Measurements from ENCODE around the gene RAD51AP1. TPM values are rescaled to one million over a fixed set of nuclear protein-coding genes. Genes with fewer than 3 reads are reported as not detected.

The RAD51AP1 gene
- total RNA-seq, 1 donor from 2014 or later: 3.4 TPM

DNA sequence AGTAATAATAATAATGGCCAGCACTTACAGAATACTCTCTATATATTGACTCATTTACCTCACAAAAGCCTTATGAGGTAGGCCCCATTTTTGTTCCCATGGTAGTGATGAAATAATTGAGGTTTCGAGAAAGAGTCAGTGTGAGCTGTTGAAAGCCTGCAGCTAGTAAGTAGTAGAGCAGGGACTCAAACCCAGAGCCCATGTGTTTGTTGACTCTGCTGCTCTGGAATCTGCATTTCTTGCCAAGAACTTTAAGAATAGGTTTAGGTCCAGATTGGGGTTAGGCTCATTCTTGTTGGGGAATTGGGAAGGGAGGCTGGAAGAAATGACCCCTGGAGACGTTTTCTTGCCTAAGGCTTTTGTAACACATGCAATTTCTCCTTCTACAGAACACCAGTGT is 51.3 kb downstream of the RAD51AP1 start:
- DNase-seq (ENCODE audit: low spot score): no peak

DNA sequence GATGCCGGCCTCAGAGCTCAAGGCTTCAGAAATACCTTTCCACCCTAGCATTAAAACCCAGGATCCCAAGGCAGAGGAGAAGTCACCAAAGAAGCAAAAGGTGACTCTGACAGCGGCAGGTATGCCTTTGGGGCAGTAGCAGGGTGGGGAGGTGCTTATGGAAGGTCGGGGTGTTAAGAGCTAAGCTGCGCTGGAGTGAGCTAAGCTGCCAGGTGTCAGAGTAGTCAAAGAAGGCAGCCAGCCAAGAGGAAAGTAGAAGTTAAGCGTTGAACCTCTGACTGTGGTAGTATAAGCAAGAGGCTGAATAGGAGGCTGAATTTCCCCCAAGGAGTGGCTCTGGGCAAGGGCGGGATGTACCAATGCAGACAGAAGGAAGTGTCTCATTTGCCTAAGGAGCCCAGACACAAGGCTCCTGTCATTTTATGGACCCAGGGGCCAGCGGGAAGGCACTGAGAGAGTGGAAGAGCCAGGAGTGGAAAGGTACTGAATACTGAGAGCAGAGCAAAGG is 52.5 kb downstream of the RAD51AP1 start:
- DNase-seq (ENCODE audit: low spot score): no peak

DNA sequence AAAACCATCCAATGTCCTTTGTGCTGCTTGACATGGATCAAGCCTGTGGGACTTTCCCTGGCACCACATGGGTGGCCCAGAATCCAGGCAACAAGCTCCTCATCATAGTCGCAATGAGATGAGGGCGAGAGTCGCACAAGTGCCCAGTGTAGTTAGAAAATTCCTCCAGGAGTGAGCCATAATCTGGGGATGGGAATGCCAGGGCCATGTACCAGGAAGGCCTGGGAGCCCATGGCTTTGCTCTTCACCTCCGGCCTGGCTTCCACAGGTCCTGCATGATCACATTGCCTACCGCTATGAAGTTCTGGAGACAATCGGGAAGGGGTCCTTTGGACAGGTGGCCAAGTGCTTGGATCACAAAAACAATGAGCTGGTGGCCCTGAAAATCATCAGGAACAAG is 57.2 kb downstream of the RAD51AP1 start:
- DNase-seq (ENCODE audit: low spot score): no peak

DNA sequence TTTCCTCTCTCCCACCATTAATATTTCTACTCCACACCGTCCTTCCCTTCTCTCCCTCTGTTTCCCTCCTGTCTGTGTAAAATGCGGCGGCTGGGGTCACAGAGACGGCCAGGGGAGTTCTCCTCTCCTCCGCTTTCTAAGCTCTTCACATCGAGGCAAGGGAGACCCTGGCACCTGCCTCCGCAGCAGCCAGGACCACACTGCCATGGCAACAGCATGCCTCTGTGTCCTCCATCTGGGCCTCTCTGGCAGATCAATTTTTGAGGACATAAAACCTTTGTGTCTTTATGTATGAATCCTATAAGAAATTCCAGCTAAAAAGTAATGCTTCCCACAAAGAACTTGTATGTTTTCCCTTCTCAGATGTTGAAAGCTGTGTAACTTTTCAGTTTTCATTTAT is 64.7 kb downstream of the RAD51AP1 start:
- DNase-seq (ENCODE audit: low spot score): no peak

DNA sequence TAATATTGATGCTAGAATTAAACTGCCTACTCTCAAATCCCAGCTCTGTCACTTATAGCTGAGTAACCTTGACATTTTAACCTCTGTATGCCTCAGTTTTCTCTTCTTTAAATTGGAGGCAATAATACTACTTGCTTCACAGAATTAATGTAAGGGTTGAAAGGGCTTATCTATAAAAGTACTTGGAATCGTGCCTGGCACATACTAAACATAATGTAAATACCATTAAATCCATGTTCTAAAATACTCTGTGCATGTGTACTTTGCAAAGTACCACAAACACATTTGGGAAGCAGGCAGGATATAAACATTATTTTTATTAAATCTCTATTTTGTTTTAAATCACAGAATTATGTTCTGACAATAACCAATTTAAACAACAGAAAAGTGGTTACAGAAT is 65.3 kb downstream of the RAD51AP1 start:
- DNase-seq (ENCODE audit: low spot score): no peak

DNA sequence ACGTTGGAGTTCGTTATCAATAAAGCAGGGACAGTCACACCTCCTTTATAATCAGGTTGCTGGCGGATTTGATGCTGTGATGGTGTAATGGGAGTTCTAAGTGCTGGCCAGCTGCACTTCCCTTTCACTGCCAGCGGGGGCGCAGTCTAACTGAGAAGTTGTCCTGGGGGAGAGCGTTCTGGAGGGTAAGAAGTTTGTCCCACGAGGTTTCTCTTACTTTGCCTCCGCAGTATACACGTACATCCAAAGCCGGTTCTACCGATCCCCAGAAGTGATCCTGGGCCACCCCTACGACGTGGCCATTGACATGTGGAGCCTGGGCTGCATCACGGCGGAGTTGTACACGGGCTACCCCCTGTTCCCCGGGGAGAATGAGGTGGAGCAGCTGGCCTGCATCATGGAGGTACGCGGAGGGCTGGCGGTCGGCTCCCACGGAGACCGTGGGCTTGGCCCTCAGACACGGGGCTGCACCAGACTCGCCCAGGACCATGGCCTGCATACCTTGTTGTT is 66.0 kb downstream of the RAD51AP1 start:
- peak; percentile 91 for DNase-seq (ENCODE audit: low spot score)

DNA sequence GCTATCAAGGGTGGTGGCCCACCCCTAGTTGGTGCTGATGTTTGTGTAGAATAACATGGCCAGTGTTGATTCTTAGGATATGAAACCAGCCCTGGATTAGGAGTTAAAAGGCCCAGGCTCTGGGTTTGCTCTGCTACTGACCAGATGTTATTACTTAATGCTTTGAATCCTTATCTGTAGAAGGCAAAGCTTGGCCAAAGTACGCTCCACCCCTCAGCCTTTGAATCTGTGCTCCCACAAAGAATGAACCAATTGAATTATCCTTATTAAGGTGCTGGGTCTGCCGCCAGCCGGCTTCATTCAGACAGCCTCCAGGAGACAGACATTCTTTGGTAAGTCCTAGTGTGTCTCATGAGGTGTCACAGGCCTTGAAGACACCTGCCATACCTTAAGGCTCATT is 68.4 kb downstream of the RAD51AP1 start:
- DNase-seq (ENCODE audit: low spot score): peak; percentile 65

DNA sequence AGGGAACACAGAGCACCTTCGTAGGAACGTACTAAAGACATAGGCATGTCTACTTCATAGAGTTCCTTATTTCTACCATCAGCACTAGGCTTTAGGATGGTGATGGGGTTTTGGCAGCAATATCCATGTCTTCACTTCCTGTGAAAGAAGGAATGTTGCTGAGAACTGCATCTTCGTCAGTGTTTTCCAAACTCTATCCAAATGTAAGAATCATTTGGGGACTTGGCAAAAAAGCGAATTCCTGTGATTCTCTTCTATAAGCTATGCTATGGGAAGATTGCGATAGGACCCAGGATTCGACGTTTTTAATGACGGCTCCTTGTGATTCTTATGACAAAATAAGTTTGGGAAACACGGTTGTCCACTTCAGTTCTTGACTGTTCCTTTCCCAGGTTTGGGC is 70.4 kb downstream of the RAD51AP1 start:
- no peak for DNase-seq (ENCODE audit: low spot score)

Other genes starting within 250 kb of the RAD51AP1 start
- 6.3 TPM for gene TIGAR, start 217.7 kb upstream of the RAD51AP1 start, total RNA-seq (ENCODE audit: insufficient read depth, low replicate concordance)
- 4.3 TPM for gene FGF23, start 159.2 kb upstream of the RAD51AP1 start, total RNA-seq (ENCODE audit: insufficient read depth, low replicate concordance)
- 1.4 TPM for gene FGF6, start 93.1 kb upstream of the RAD51AP1 start, total RNA-seq (ENCODE audit: insufficient read depth, low replicate concordance)
- gene DYRK4, start 23.3 kb downstream of the RAD51AP1 start, total RNA-seq (ENCODE audit: insufficient read depth, low replicate concordance): 19.7 TPM
- gene AKAP3, start 110.2 kb downstream of the RAD51AP1 start, total RNA-seq (ENCODE audit: insufficient read depth, low replicate concordance): 5.1 TPM
- gene NDUFA9, start 110.2 kb downstream of the RAD51AP1 start, total RNA-seq (ENCODE audit: insufficient read depth, low replicate concordance): 20.7 TPM
- 6.0 TPM for gene GALNT8, start 181.5 kb downstream of the RAD51AP1 start, total RNA-seq (ENCODE audit: insufficient read depth, low replicate concordance)